HG03432 (cell line): Measurements from ENCODE around the gene FILIP1.
"Not testable (repeated sequence)": the region's sequence is repeated elsewhere in the genome, so short reads cannot be mapped to it uniquely, and the experiment has no call there.

Experiments used
- ATAC-seq: cut with Tn5 transposase; IDR thresholded peaks from one replicate; pipeline ENCODE4 v1.9.1; 2021; ENCODE audit warnings: mild to moderate bottlenecking, moderate library complexity; ENCODE audit not compliant: unreplicated experiment

Gene FILIP1

DNA sequence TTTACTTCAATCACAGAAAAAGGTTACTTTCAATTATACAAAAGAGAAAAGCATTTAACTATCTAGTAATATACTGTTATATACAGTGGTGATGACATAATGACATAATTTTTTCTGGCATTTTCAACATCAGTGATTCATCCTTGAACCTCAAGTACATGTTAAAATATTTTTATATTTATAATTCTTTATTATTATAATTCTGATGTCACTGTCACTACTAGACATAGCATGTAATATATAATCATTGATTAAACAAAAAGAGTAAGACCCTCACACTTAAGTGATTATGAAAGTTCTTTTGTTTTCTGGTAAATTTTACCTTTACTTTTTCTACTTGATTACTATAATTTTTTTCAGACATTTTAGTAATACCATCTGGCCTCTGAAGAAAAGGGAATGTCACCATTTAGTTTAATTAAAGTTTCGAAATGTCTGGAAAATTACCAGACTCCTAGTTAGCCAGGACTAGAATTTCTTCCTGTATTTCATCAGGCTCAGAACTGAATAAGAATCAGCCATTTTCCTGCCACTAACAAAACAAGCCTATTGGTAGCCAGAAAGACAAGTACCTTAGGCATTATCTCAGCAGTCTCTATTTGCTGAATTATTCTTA is 71.5 kb downstream of the FILIP1 start:
- ATAC-seq: no peak

DNA sequence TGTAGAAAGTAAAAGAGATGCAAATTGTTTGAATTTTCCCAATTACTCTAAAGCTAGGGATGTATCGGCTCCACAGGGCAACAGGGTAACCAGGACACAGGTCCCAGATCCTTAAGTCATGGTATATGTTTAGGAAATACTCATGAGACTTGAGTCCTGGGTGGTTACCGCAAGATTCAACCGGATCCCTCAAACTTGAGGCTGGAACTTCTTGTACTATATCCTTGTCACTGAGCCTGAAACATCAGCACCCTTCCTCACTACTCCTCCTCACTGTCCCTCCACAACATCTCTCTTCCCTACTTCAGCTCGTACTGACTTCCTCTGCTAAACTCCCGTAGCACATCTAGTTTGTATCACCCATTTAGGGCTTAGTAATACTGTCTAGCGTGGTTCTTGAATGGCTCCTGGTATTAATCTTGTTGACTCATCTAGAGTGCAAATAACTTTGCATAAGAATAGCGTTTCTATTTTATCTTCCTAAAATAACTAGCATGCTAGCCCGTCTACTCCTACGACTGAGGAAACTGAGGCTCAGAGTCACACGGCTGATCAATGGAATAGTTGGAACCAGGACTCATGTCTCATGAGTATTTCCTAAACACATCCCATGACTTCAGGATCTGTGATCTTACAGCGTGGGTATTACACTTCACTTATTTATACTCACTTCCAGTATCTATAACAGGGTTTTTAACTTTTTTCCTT is 72.1 kb downstream of the FILIP1 start:
- ATAC-seq: no peak

DNA sequence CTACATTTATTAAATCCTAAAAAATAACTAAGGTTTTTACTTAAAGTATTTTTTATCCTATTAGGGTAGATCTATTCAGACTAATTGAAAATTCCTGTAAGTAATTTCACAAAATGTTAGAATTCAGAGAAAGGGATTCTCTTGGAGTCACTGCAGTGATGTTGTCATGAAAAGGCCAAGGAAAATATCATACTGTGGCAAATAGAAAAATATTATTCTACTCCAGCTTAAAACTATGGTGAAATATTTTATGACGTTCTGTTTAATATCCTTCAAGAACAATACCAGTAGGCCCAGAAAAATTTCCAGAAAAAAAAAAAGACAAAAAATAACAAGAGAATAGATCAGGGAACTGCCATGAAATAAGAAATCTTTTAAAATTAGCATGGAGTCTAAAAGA is 73.6 kb downstream of the FILIP1 start:
- ATAC-seq: no peak

DNA sequence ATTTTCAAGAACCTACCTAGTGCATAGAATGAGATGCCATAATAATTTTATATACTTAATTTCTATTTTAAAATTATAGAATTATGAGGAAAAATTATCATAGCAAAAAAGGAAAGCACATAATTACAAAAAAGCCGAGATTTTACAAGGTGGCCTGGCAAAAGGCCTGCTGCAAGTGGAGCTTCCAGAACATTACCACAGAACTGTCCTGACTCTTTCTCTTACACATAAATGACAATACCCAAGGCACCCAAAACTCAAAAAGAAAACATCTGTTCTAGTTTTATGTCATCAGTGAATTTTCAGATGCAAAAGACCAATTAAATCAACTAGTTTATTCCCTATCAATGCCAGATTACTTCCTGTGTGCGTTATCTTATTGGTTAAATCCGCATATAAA is 74.2 kb downstream of the FILIP1 start:
- no peak for ATAC-seq

DNA sequence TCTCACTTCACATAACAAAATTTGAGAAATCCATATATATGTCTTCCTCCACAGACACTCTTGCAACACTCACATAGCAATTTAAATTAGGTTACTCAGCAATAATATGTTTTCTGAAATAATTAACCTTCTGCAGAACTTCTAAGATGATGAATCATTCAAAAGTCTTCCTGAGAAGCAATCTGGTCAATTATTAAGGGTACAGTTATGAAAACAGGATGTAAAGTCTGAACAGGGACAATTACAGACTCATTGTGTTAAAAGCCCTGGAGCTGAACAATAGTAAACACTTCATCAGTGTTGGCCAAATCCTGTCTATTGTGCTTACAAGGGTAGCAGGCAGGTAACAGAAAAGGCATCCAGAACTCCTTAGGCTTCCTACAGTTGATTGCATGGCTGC is 75.4 kb downstream of the FILIP1 start:
- peak; percentile 90 for ATAC-seq

DNA sequence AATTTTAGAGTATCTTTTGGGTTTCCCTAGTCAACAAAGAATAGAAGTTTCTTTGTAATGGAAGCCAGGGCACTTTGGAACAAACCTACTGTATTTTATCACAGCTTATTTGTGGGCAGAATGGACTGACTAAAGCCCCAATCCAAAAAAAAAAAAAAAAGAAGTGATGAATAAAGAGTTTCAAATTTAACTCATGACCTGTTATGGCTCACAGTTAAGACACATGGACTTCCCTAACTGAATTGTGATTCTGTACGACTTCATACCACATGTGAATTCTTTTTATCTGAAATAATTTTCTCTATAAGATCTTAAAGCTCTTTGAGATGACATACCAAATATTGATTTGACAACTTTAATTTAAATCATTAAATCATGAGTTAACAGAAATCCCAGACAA is 77.2 kb downstream of the FILIP1 start:
- ATAC-seq: no peak

DNA sequence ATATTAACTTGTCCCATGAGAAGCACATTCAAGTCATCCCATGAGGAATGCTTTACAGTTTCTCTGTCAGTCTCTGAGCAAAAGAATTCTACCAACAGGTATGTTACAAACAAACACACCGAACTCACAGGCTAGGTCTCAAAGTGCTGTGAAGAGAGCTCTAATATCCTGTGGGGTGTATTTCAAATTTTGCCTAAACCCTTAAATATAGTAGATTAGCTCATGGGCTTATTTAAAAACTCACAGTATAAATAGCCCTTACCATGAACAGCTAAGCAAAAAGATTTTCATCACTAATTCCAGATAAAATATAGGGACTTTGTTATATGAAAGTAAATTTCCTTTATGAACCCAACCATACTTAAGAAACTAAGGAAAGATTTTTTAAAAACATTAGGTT is 77.8 kb downstream of the FILIP1 start:
- no peak for ATAC-seq

DNA sequence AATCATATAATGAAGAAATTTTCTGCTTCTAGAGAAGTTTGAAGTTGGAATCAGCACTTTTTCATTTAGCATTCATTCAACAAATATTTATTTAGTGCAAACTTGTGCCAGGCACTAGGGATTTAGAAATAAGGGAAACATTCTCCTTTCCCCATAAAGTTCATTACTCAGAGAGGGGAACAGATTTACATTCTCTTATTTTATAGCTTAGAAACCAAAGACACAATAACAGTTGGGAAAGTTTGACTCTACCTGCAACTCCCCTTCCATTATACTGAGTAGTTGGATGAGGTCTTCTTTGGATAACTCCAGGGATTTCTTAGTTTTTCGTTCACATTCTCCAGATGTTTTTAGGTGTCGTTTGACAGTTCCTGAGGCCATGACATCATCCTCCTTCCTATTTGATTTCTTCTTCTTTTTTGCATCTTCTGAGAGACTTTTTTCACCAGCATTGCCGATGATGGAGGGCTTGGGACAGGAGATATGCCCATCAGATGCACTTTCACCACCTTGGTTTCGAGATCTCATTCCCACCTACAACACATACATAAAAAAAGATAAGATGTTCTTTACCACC is 79.1 kb downstream of the FILIP1 start:
- no peak for ATAC-seq

DNA sequence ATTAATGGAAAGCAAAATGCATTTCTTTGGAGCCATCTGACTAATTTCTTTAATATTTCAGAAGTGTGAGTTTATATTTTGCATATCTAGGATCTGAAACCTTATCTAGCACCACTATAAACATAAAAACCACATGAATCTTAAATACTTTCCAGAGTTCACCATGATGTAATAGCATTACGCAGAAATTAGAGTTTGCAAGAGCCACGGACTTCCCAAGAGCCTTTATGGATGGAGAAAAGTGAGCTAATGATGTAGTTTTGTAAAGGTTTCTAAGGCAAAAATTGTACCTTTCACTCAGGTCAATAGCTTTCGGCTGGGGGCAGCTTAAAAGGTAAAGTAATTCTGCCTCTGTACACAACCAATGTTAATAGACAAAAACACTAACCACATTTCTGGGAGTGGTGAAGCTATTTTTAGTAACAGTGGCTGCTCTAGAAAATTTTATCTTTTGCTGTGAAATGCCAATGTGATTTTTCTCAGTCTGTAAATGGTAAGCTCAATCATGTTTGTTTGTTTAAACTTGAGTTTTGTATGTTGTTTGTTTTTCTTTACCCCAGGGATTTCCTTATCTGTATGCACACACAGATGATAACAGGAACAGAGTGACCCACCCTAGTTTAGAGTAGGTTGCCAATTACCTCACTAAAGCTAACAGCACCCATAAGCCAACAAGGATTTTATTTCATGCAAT is 80.5 kb downstream of the FILIP1 start:
- ATAC-seq: no peak

DNA sequence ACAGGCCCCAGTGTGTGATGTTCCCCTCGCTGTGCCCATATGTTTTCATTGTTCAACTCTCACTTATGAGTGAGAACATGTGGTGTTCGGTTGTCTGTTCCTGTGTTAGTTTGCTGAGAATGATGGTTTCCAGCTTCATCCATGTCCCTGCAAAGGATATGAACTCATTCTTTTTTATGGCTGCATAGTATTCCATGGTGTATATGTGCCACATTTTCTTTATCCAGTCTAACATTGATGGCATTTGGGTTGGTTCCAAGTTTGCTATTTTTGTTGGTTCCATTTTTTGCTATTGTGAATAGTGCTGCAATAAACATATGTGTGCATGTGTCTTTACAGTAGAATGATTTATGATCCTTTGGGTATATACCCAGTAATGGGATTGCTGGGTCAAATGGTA is 83.0 kb downstream of the FILIP1 start:
- ATAC-seq: not testable (repeated sequence)

DNA sequence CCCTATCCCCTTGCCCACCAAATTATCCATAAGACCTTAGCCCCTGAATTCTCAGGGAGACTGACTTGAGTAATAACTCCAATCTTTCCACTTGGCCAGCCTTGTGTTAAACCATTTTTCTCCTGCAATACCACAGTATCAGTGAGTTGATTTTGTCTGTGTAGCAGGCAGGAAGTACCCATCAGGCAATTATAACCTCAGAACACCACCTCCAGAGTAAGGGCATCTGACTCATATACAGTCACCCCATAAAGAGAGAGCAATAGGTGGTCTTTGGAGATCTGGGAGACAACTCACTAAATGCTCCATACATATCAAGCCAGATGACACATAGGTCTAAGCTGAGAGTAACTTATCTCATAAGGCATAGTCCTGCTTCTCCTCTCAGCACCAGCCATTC is 83.7 kb downstream of the FILIP1 start:
- ATAC-seq: peak; percentile 80

DNA sequence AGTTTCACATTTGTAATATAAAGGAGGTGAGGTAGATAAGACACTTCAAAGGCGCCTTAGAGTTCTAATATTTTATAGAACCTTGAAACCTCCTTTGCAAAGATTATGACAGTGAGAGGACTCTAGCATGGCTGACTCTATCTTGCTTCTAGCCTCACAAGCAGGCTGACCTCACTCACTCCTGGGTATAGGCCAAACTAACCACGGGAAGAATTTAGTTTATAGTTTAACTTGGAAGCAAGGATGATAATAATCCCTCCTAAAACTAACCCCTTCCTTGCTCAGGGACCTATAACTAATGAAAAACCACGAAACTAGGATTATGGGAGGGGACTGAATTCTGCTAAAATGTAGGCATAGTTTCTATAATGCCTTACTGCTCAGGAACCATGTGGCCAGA is 84.3 kb downstream of the FILIP1 start:
- no peak for ATAC-seq

DNA sequence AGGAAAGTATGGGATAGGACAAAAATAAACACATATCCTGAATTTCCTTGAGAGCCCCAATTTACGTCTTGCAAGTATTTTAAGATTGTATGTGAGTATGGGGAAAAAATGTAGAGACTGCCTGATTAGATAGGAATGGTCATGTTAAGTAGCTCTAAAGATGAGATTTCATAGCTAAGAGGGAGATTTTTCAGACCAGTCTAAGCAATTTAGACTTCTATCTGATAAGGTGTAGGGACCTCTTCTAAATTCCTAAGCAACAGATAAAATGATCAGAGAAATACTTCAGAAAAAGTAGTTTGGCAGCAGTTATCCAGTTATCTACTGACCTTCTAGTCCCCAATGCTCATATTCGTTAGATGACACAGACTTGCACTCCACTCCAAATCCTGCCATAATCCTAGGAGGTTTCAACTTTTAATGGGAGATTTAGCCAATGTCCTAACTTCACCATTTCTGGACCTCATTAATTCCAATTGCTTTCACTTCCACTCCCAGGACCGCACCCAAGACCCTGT is 90.0 kb downstream of the FILIP1 start:
- ATAC-seq: no peak

DNA sequence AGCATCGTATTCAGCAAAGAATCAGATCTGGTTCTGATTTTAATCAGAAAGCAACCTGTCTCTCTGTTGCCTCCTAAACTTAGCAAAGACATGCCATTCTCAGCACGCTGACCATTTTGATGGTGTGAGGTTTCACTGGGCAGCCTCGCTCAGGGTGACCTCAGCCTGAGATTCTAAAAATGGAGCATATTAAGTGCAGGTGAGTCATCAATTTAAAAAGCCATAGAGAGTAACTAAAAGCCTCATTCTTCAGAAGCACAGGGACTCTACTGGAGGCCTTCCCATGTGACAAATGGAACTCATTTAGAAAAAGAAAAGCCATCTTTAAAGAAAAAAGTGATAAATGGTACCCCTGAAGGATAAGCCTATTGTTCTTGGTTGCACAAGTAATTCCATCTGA is 91.3 kb downstream of the FILIP1 start:
- ATAC-seq: peak; percentile 66

DNA sequence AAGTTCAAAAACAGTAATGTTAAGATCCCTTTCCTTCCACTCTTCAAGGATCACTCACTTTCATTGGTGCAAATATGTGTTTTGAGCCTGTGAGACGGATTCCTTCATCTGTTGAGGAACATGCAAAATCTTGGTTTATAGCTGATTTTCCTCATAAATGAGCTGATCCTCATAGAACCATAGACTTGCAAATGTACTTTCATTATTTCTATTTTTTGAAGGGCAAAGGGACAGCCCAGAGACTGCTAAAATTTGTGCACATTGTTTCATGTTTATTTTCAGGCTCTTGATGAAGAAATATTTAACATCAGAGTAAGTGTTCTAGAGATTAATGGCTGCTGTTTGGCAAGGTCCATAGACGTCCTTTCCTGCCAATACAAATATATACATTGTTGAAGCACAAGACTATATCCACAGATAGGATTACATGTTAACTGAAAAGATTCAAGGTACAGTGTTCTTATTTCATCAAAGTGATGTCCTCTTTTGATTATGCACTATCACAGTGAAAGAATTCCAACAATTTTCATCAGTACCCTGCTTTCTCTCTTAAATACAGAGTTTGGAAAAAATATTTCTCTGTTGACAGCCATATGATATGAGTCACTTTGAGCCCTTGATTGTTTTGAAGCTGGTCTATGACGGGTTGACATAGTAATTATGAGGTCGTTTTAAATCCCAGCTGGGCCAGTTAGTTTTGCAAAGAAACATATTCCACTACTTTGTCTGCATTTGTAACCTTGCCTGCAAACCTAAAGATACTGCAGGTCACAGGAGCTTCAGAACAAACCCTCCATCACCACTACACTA is 95.7 kb downstream of the FILIP1 start:
- no peak for ATAC-seq

DNA sequence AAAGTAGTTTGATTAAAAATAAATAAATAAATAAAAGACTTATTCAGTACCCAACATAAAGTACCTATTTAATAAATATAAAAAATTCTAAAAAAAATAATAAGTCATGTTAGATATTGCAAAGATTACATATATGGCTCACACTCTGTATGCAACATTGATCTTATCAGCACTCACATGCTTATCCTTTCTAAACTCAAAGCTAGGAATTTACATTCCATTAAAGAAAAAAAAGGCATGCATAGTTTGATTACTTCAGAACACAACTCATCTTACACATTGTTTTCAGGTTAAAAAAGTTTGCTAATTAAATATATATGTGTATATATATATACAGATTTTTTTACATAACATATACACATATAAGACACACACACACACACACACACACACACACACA is 96.4 kb downstream of the FILIP1 start:
- no peak for ATAC-seq

DNA sequence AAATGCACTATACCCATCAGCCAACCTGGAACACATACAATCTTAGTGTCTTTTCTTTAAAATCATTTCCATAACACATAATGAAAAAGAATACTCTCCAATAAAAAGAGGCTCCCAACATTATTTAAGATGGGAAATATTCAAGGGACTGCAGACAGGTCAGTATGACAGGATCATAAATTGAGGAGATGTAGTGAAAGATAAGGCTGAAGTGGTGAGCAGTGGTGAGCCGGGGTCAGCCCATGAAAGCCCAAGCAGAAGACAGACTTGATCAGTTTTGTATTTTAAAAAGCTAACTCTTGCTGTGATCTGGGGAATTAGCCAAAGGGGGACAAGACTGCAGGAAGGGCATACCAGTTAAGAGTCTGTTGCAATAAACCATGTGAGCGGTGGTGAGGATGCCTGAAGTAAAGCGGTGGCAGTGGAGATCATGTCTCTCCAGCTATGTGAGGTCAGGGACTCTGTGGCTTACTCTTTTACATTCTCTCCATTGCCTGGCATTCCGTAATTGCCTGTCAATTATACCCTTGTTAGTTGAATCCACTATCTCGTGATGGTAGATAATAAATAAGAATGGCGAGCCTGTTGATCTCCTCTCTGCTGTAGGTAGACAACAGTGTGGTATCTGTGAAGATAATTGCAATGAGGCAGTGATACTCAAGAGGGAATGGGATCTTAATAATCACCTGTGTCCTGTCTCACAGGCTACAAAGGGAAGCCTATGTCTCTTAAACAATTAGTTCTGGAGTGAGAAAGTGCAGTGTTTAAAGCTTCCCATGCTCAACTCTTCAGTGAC is 97.4 kb downstream of the FILIP1 start:
- ATAC-seq: no peak

DNA sequence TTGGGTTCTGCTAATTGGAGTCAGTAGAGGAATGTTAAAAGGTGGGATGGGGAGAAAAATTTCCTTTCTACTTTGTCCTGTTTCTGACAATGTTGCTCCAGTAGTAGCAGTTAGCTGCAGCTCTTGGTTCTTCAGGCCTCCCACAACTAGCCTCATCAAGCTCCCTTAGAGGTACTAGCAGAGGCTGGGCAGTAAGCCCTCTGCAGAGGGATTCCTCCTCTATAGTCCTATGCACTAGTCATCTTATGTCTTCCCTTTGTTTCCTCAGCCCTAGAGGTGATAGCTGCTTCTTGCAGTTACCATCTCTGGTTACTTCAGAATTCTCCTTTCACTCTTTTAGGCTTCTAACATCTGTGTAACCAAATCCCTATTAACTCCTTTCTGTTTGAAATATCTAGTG is 99.8 kb downstream of the FILIP1 start:
- no peak for ATAC-seq

DNA sequence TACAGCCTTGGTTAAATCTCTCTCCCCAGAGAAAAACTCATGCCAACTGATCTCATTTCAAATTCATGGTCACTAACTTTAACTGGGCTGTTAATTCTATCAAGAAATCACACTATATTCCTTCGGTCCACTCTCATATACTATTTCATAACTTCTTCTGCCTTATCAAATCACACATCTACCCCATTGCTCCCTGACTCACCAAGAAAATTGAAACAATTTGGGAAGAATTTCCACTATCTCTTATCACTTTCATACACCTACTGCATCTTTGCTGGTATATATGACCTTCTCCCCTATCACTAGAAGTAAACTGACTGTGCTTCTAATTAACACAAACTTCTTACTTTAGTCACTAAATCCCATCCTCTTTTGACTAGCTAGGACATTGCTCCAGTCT is 102.3 kb downstream of the FILIP1 start:
- ATAC-seq: no peak
